HepG2 (cell line): ENCODE measurements around the gene GLB1L3. TPM values are rescaled to one million over a fixed set of nuclear protein-coding genes. Genes with fewer than 3 reads are reported as not detected.

Source experiments
- HHEX ChIP-seq: IDR thresholded peaks from 2 replicates; pipeline ENCODE4 v1.6.1; 2016; ENCODE audit warnings: control low read depth
- HNRNPLL ChIP-seq: fragments of 200-400 bp; formaldehyde crosslinking; IDR thresholded peaks from 2 replicates; pipeline ENCODE4 v1.6.1; 2017; ENCODE audit warnings: mild to moderate bottlenecking, low read depth, low read length; ENCODE audit not compliant: poor library complexity, severe bottlenecking
- KMT2B ChIP-seq: IDR thresholded peaks from 2 replicates; pipeline ENCODE4 v1.6.1; 2016; ENCODE audit warnings: missing genetic modification reagents, missing compliant biosample characterization
- NFE2L1 ChIP-seq: sonication (generic); formaldehyde crosslinking; IDR thresholded peaks from 2 replicates; pipeline ENCODE4 v1.4.0; 2020; ENCODE audit warnings: missing genetic modification reagents, mild to moderate bottlenecking, borderline replicate concordance
- PREB ChIP-seq: sonication (generic); formaldehyde crosslinking; IDR thresholded peaks from 2 replicates; pipeline ENCODE4 v1.4.0; 2020; ENCODE audit warnings: missing genetic modification reagents
- SRSF9 ChIP-seq: fragments of 200-400 bp; formaldehyde crosslinking; IDR thresholded peaks from 2 replicates; pipeline ENCODE4 v1.6.1; 2018; ENCODE audit warnings: borderline replicate concordance, mild to moderate bottlenecking, low read depth, low read length; ENCODE audit not compliant: insufficient read depth, poor library complexity, severe bottlenecking
- ZFP82 ChIP-seq: sonication (generic); formaldehyde crosslinking; IDR thresholded peaks from 2 replicates; pipeline ENCODE4 v1.5.1; 2020; ENCODE audit warnings: mild to moderate bottlenecking, missing genetic modification reagents, borderline replicate concordance
- ZFP91 ChIP-seq: sonication (generic); formaldehyde crosslinking; IDR thresholded peaks from 2 replicates; pipeline ENCODE4 v1.9.0; 2022; ENCODE audit warnings: missing genetic modification reagents, mild to moderate bottlenecking, borderline replicate concordance
- ZNF280B ChIP-seq: sonication (generic); formaldehyde crosslinking; IDR thresholded peaks from 2 replicates; pipeline ENCODE4 v1.5.0; 2020; ENCODE audit warnings: missing genetic modification reagents, mild to moderate bottlenecking, borderline replicate concordance
- ZNF546 ChIP-seq: sonication (generic); formaldehyde crosslinking; conservative IDR thresholded peaks from 2 replicates; pipeline ENCODE4 v1.8.1; 2023; ENCODE audit warnings: mild to moderate bottlenecking, missing genetic modification reagents
- ZNF589 ChIP-seq: sonication (generic); formaldehyde crosslinking; conservative IDR thresholded peaks from 2 replicates; pipeline ENCODE4 v1.8.0; 2022; ENCODE audit warnings: mild to moderate bottlenecking, moderate library complexity, missing genetic modification reagents
- ZNF660 ChIP-seq: sonication (generic); formaldehyde crosslinking; IDR thresholded peaks from 2 replicates; pipeline ENCODE4 v1.5.1; 2020; ENCODE audit warnings: mild to moderate bottlenecking, low read depth, missing genetic modification reagents, borderline replicate concordance
- ZNF746 ChIP-seq: sonication (generic); formaldehyde crosslinking; IDR thresholded peaks from 2 replicates; pipeline ENCODE4 v1.8.0; 2022; ENCODE audit warnings: mild to moderate bottlenecking, missing genetic modification reagents
- ZSCAN9 ChIP-seq: IDR thresholded peaks from 2 replicates; pipeline ENCODE4 v1.6.1; 2016; ENCODE audit warnings: borderline replicate concordance
- polyA plus RNA-seq, 8 experiments: library from polyadenylated mRNA; depleted of rRNA in 3 of 8; stranded (reverse) in 7 of 8; unstranded in 1 of 8; fragments of >200 nt; fragmentation: Illumina TruSeq in 4 of 8; extraction: Trizol in 4 of 8; gene quantifications; 2 replicates each; pipeline versions ENCODE4 v1.2.1 to v1.2.3, GENCODE V29; 2011 to 2016; ENCODE audit warnings: low read depth in 4 of 8, missing spikeins in 1 of 8, mixed read lengths in 1 of 8; ENCODE audit not compliant: insufficient read depth in 1 of 8
- total RNA-seq, 5 experiments: library from RNA; depleted of rRNA; stranded (reverse); fragments of >200 nt; fragmentation: Illumina TruSeq; extraction: Trizol; gene quantifications; 2 replicates each; pipeline ENCODE4 v1.2.3, GENCODE V29; 2016; ENCODE audit warnings: low read depth in 1 of 5
- TF ChIP-seq, protein P1 (sequence below): sonication (generic); formaldehyde crosslinking; IDR thresholded peaks from 2 replicates; pipeline ENCODE4 v1.9.0; 2022; ENCODE audit warnings: low read depth, missing genetic modification reagents
- TF ChIP-seq, protein P2 (sequence below): sonication (generic); formaldehyde crosslinking; IDR thresholded peaks from 2 replicates; pipeline ENCODE4 v1.4.0; 2020; ENCODE audit warnings: missing genetic modification reagents, borderline replicate concordance
- TF ChIP-seq, protein P3 (sequence below): sonication (generic); formaldehyde crosslinking; IDR thresholded peaks from 2 replicates; pipeline ENCODE4 v1.5.0; 2020; ENCODE audit warnings: missing genetic modification reagents

GLB1L3 gene
- total and polyA plus RNA-seq, 2 of the 13 experiments (the other 11 are each of a cell fraction or from before 2014, with no cell fraction given): not detected

DNA sequence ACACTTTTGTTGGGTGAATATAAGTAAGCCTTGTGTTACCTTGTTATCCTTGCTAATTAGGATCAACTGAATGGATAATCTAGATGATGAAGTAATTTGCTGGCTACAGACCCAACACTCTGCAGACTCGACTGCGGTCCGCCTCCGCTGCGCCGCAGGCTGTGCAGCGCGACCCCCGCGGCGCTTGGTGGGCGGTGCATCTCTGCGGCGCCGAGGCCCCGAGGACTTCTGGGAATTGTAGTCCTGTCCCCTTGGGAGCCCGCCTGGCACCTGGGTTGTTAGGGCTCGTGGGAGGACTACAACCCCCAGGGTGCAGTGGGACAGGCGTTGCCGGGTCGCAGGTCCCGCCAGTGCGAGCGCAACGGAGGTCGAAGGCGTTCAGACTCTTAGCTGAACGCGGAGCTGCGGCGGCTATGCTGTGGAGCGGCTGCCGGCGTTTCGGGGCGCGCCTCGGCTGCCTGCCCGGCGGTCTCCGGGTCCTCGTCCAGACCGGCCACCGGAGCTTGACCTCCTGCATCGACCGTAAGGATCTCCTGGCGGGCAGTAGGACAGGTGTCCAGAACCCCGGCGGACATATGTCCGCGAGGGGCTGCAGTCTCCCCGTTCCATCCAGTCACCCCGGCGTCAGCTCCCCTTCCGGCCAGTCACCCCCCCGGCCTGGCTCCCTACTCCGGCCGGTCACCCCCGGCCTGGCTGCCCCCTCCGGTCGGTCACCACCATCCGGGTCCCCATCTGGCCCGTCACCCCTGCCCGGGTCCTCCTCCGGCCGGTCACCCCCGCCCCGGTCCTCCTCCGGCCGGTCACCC lies 22.8 kb upstream of the GLB1L3 start, which contains the start of the genes ACAD8 and THYN1 (continued):
- TF ChIP-seq ZNF280B (CRISPR knock-in tag): no peak; the same call in 1 of the 2 replicates
- TF ChIP-seq, protein P1, sequence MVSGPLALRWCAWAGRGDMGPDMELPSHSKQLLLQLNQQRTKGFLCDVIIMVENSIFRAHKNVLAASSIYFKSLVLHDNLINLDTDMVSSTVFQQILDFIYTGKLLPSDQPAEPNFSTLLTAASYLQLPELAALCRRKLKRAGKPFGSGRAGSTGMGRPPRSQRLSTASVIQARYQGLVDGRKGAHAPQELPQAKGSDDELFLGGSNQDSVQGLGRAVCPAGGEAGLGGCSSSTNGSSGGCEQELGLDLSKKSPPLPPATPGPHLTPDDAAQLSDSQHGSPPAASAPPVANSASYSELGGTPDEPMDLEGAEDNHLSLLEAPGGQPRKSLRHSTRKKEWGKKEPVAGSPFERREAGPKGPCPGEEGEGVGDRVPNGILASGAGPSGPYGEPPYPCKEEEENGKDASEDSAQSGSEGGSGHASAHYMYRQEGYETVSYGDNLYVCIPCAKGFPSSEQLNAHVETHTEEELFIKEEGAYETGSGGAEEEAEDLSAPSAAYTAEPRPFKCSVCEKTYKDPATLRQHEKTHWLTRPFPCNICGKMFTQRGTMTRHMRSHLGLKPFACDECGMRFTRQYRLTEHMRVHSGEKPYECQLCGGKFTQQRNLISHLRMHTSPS (CRISPR knock-in tag): no peak
- peak; percentile 97 for TF ChIP-seq HNRNPLL
- TF ChIP-seq, protein P2, sequence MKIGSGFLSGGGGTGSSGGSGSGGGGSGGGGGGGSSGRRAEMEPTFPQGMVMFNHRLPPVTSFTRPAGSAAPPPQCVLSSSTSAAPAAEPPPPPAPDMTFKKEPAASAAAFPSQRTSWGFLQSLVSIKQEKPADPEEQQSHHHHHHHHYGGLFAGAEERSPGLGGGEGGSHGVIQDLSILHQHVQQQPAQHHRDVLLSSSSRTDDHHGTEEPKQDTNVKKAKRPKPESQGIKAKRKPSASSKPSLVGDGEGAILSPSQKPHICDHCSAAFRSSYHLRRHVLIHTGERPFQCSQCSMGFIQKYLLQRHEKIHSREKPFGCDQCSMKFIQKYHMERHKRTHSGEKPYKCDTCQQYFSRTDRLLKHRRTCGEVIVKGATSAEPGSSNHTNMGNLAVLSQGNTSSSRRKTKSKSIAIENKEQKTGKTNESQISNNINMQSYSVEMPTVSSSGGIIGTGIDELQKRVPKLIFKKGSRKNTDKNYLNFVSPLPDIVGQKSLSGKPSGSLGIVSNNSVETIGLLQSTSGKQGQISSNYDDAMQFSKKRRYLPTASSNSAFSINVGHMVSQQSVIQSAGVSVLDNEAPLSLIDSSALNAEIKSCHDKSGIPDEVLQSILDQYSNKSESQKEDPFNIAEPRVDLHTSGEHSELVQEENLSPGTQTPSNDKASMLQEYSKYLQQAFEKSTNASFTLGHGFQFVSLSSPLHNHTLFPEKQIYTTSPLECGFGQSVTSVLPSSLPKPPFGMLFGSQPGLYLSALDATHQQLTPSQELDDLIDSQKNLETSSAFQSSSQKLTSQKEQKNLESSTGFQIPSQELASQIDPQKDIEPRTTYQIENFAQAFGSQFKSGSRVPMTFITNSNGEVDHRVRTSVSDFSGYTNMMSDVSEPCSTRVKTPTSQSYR (CRISPR knock-in tag): no peak
- peak; percentile 96 for TF ChIP-seq KMT2B
- peak; percentile 79; the same call in 1 of the 2 replicates for TF ChIP-seq ZFP91 (CRISPR knock-in tag)
- no peak for TF ChIP-seq PREB
- no peak; the same call in 1 of the 2 replicates for TF ChIP-seq ZNF546 (CRISPR knock-in tag)
- TF ChIP-seq SRSF9: no peak
- TF ChIP-seq ZSCAN9 (CRISPR knock-in tag): 0 out of 2 replicates have a peak, but pooled peaks have one; percentile 9
- TF ChIP-seq ZNF660 (CRISPR knock-in tag): no peak
- TF ChIP-seq ZFP82: no peak
- TF ChIP-seq ZNF589 (CRISPR knock-in tag): no peak
- TF ChIP-seq ZNF746 (CRISPR knock-in tag): no peak
- no peak for TF ChIP-seq HHEX (CRISPR knock-in tag)
- TF ChIP-seq, protein P3, sequence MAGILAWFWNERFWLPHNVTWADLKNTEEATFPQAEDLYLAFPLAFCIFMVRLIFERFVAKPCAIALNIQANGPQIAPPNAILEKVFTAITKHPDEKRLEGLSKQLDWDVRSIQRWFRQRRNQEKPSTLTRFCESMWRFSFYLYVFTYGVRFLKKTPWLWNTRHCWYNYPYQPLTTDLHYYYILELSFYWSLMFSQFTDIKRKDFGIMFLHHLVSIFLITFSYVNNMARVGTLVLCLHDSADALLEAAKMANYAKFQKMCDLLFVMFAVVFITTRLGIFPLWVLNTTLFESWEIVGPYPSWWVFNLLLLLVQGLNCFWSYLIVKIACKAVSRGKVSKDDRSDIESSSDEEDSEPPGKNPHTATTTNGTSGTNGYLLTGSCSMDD: no peak
- TF ChIP-seq NFE2L1 (CRISPR knock-in tag): no peak
